GM19043 (cell line): Measurements from ENCODE around the gene TEX2.
"Not testable (repeated sequence)": the region's sequence is repeated elsewhere in the genome, so short reads cannot be mapped to it uniquely, and the experiment has no call there.

ENCODE experiments used
- ATAC-seq: cut with Tn5 transposase; IDR thresholded peaks from one replicate; pipeline ENCODE4 v1.9.1; 2021; ENCODE audit warnings: low read depth; ENCODE audit not compliant: unreplicated experiment

Gene TEX2

DNA sequence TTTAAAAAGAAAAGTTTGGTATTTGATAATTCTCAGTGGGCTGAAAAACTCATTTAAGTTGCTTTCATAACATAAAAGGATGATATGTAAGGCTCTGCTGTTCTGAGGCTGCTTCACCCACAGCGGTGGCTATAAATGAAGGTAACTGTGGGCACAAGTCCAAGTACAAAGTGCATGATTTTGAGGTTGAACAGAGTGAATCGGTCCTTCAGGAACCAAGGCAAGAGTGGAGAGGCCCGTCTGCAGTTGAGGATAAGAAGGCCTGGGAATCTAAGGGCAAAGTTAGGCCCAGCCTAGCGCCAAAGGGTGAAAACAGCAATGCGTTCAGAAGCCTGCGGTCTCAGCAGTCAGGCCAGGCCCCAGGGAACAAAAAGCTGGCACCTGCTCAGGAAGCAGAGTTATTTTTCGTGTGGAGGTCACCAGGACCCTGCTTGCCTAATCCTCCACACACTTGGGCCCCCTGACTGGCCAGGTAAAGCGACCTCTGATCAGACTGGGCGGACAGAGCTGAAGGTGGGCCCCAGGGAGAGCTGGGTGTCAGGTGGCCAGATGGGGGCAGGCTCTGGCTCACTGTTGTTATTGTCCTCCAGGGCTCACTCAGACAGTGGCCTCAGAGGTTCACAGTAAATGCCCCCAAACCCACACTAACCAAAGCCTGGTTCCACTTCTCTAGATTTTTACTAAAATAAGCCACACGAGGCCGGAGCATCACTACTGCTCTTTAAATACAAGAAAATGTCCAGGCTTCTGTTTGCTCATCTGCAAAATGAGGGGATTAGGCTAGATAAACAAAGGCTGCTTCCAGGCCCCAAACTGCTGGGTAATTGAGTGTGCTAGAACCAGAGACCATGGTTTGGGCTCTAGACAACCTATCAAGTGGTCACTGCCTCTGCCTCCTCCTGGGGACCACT, 46.5 kb downstream of the TEX2 start:
- ATAC-seq = no peak

DNA sequence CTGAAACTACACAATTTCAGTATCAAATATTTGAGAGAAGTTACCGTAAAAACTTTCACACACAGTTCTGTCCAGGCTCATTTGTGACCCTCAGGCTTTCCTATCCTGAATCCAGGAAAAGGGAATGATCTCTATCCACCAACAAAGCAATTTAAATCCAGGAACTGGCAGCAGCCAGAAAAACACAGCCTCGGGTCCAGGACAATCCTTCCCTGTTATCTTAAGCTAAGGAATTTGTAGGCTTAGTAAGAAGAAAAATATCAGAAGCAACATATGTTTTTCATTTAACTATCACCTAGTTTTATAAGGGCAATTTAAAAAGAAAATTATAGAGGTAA, 47.1 kb downstream of the TEX2 start:
- ATAC-seq = no peak

DNA sequence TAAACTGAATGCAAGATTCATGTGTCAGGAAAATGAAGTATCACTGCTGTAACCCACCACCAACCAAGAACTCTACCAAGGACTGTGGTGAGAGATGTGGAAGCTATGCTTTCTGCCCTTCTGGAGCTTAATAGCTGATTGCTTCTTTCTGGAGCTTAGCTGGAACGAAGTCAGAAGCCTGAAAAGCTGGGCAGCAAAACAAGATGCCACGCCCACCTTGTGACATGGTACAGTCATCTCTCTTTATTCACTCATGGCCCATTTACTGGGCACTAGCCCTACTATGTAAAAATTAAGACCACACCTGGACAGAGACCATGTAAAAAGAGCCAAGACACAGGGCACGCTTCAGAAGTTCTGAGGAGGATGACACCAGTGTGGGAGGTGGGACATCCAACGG, 48.1 kb downstream of the TEX2 start:
- ATAC-seq = no peak

DNA sequence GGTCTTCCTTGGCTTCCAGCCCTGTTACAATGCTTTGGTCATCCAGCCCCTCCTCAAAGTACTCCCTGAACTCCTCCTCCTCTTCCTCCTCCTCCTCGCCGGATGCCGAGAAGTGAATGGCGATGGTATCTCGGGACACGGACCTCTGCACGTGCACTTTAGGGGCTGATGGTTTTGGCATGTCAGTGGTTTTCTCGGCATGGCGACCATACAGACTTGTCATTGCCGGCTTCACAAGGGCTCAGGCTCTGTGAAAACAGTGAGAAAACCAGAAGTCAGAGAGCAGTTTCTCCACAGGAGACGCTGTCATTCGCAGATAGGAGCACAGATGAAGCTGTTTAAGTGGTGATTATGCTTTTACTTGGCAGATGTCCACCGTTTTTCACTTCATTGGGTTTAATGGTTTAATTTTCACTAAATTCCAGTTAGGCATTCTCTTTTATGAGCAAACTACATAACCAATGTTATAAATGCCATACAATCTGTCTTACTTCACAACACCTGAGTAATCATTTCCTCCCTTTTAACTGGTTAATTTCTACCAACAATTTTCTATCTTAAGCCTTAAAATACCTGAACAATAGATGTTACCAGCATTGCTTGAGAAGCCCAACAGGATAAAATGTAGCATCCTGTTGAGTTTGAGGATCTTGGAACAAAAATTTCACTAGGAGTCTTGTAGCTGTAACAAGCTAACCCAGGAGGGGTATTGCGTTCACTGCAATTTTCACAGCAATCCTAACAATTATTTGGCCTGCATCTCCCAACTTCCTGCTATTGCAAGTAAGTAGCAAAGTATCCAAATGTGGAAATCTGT, 48.9 kb downstream of the TEX2 start:
- no peak for ATAC-seq

DNA sequence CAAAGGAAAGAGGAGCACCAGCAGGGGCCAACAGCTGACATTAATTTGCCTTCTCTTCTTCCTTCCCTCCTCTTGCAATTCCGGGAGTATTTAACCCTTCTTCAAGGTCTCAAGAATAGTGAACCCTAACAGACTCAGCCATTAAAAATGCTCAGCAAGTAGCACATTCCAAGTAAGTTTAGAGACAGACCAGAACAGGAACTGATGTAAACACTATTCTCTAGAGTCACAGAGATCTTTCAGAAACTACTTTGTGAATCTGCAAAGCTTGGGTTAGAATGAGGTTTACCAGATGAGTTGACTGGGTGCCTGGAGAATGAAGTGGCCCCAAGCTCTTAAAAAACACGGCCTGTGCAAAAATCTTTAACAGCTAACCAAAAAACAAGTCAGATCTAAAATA, 50.9 kb downstream of the TEX2 start:
- no peak for ATAC-seq

DNA sequence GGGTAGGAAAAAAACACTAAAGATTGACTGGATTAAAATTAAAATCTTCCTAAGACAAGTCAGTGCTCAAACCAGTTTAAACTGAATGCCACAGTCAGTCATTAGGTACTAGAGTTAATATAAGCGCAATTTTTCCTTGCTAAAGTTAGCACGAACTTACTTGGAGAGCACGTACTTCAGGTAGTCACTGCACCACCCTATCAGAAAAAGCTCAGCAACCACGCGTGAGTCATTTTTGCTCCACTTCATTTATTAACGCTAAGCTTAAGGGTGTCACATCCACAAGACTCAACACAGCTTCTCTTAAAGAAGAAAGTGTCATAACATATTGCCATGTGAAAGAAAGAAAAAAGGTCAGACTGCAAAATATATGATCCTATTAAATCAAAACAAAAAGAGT, 53.1 kb downstream of the TEX2 start:
- ATAC-seq = no peak

DNA sequence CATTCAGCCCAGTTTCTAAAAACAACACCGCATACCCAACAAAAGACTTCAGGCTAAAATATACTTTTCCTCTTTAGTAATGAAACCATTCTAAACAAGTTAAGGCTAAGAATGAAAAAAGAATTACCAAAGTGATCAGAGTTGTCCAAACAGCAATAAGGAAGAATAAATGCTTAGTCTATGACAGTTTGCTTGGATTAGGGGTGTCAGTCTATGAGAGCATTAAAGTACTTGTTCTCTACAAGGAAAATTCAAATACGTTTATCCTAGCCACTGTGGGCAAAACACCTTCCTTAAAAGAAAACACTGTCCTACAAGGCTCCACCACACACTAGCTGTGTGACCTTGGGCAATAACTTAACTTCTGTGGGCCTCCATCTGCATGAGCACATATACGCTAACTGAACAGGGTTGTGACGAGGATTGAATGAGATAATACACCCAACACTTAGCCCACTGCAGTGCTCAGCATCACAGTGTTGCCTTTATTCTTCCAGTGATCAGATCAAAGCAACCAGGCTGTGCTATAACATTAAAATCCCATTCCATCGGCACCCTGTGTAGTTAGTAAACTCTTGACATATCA, 53.6 kb downstream of the TEX2 start:
- ATAC-seq = no peak

DNA sequence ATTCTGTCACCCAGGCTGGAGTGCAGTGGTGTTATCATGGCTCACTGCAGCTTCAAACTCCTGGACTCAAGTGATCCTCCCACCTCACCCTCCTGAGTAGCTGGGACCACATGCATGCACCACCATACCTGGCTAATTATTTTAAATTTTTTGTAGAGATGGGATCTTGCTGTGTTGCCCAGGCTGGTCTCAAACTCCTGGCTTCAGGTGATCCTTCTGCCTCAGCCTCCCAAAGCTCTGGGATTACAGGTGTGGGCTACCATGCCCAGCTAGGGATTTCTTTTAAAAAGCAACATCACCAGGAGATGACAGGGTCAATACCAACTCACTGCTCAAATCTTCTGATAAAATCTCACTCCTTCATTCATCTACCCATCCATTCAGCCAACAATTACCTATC, 54.4 kb downstream of the TEX2 start:
- ATAC-seq = not testable (repeated sequence)

DNA sequence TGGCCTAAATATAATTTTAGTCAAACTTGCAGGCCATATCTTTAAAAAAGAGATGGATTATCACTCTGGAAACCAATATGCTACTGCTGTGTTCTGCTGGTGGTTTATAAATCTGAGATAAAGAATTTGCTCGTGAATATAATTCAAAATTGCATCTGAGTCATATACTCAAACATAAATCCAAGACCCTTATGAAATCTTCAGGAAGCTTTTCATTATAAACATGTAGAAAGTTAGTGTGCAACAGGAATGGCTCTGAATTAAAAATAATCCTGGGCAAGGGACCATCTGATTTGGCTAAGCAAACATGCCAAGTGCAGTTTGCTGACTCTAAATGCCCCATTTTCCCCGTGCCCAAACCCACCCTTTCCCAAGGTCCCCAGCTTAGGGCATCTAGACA, 57.3 kb downstream of the TEX2 start:
- ATAC-seq = no peak

DNA sequence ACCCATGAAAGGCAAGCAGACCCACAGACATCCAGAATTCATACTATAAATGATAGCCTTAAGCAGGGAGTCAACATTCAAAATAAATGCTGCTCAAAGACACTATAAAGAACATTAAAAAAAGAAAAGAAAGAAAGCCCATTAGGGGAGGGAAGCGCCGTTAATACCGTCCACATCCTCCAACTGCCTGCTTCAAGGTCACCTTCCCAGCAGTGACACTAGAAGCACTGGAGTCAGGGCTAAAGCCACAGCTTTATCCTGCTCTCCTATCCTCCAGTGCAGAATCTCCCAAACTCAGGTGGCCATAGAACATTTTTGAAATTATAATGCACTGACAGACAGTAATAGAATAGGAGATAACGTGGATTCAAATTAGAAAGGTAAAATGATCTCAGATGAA, 59.4 kb downstream of the TEX2 start:
- no peak for ATAC-seq

DNA sequence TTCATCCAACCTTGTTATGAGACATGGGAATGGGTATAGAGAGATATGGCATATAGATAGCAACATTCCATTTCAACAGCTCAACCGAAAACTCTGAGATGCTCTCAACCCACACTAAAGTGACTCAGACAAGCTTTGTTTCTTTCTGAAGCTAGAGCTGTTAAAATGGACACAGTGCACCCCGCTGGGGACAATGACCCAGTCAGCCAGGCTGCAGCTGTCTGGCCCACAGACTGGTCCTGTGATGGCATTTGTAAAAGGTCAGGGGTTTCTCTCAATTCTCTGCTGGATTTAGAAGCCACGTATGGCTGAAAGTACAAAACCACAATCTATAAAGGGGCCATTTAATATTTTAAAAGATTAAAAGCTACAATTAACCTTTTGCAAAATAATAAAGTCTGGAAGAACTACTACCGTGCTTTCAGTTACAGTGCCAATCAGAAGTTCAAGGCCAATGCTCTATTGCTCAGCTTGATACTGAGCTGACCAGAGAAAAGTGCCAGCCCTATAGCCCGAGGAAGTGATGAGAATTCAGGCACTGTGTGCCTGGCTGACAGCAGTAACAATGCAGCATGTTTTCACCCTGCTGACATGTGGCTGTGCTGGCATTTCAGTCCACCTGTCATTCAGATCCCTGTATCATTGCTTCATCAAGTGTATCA, 60.2 kb downstream of the TEX2 start:
- ATAC-seq = no peak

DNA sequence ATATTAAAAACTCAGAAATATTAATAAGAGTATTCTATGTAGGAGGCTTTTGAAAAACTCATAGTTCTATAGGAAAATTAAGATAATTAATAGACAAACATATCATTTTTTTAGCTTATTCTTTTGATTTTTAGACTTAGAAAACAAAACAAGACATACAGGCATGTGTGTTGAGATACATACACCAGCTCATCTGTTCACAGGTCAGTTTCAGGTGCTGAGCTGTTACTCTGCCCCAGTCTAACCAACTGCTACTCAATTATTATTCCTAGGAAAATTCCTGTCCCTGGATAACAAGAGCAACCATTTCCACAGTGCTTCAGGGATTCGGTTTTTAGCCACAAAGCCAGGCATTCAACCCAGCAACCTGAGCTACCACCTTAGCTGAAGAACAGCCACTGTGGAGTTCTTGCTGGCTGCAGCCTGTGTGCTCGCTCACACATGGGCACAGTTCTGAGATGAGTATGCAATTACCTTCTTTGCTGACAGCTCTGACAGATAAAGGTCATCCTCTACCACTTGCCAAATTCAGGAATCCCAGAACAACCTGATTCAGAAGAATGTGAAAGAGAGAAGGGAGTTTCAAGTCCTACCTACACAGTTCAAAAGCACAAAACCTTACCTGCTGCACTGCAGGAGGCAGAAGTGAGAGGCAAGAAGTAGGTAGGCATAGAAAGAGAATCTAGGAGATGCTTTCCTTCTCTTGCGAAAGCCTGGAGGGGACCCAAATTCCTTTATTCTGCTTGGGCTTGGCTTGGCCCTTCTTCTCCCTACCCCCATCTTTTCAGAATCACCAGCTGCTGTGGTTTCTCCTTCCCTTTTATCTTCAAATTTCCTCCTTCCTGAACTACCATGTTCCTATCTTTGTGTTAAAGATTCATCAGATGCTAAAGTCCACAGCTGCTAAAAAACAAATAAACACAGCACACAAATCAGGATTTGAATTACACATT, 62.7 kb downstream of the TEX2 start:
- ATAC-seq = no peak

DNA sequence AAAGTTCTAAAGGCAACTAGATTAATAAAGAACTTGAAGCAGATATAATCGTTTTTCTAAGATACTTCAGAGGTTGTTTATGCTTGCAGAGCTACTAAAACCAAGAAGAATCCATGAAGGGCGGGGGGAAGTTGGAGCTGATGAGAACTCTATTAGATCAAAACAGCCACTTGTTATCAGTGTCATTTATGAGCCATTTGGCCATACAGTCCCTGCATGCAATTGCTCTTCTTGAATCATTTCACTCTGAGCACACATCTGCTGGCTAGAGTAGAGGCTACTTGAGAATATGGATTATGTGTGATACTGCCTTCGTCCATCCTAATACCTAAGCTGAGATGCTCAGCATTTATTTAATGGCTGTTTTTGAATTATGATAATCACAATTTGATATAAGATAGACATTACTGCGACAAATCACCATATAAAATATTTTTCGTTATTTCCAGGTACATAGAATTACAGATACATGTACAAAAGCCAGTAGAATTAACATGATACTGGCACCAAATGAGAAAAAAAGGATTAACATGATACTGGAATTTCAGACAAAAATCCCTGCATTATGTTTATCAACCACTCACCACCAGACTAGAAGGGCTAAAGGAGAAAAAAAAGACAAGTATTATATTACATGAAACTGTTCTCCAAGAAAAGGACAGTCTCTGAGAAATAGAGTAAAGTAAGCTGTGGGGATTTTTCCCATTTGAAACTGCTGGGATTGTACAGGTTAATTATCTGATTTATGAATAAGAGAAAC, 64.5 kb downstream of the TEX2 start:
- no peak for ATAC-seq

DNA sequence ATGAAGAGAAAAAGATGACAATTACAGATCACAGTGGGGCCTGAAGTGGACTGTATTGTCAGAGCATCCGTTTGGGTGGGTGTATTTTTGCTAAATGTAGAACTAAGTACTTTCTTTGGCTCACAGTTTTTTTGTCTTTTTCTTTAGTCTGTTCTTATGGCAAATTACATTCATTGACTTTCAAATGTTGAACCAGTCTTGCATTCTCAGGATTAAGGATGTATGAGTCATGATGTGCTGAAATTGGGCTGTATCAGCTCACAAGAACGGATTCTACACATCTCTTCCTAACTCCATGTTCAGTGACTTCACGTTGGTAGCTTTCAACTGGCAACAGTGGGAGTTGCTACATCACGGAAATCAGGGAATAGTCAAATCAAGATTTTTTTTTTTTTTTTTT, 66.5 kb downstream of the TEX2 start:
- no peak for ATAC-seq

DNA sequence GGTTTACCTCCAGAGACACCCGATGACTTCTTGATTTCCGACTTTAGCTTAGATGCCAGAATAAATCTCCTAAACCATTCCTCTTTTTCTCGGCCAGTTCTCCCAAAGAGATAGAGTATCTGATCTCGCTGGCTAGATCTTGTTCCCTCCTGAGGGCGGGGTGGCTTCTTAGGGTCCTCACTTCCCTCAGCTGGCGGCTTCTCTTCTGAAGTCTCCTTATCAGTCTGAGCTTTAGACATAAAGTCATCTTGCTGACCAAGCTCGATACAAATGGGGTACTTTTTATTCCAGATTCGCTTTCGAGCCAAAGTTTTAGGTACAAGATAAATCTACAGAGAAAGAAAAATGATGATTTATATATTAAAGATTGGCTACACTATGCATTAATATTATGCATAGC, 69.5 kb downstream of the TEX2 start:
- ATAC-seq = no peak

DNA sequence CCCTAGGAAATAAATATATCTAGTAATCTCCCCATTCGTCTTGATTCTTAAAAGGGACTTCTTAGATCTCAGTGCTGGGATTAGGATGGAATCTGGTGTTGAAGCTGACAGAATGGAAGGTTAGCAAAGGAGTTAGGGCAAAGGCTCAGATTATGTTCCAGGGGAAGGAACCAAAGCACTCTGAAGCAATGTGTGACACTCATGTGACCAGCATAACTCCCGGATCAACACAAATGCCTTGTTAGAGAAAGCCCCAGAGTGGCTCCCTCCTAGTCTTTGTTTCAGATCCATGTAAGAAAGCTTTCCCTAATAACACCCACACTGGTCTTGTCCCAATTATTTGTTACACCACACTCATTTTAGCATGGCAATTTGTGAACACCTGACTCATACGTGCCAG, 70.5 kb downstream of the TEX2 start:
- no peak for ATAC-seq

DNA sequence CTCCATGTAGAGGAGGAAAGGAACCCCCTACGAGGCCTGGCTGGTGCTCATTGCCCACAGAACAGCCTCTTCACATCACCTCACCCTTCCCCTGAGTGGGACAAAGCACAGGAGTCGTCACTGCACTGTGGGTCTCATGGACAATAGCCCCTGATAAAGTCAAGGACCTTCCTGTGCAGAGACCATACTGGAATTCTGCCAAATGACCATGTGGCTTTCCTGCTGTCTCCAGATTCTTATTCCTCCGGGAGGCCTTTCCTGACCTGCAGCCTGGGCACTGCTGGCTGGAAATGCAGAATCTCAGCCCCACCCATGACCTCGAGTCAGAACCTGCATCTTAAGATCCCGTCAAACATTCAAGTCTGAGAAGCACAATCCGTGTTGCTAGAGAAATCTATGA, 72.6 kb downstream of the TEX2 start:
- no peak for ATAC-seq

DNA sequence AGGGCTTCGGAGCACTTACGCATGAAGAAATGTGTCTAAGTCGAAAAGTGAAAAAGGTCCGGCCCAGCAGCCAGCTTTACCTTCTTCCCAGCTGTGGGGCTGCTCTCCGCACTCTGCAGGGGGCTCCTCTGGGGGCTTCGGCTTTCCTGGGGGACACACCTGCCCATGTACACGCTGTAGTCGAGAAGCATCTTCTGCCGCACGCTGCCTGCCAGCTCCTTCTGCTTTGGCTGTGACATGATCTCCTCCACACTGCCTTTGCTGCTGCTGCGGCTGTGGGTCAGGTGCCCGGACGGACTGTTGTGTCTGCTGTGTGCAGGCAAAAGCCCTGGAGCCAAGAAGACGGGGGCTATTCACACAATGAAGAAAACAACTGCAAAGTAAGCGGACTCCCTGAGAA, 75.0 kb downstream of the TEX2 start:
- ATAC-seq = no peak
